Neural progenitor cell (in vitro differentiated cells): ENCODE results near the gene CFAP57.

Experiments
- EZH2 ChIP-seq: fragments of 200-600 bp; sonication (generic); IDR thresholded peaks from 2 replicates; pipeline ENCODE4 v1.6.1; 2017; ENCODE audit warnings: antibody characterized with exemption, mild to moderate bottlenecking, moderate library complexity
- EZH2phosphoT487 ChIP-seq: fragments of 200-600 bp; sonication (generic); IDR thresholded peaks from 2 replicates; pipeline ENCODE4 v1.6.1; 2017; ENCODE audit warnings: antibody characterized with exemption
- TF ChIP-seq, protein P1 (sequence below): fragments of 200-600 bp; sonication (generic); IDR thresholded peaks from 2 replicates; pipeline ENCODE4 v1.5.1; 2017; ENCODE audit warnings: antibody characterized with exemption, mild to moderate bottlenecking

DNA sequence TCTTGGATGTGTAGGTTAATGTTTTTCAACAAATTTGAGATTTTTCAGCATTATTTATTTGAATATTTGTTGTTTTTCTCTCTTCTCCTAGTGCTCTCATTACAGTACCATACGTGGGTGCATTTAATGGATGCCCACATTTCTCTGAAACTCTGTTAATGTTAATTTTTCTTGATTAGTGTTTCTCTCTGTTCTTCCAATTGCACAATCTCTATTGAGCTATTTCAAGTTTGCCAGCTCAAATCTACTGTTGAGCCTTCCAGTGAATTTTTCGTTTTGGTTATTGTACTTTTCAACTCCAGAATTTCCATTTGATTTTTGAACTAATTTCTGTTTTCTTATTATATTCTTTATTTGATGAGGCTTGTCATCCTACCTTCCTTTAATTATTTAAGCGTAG lies 31.7 kb downstream of the CFAP57 start:
- TF ChIP-seq, protein P1, sequence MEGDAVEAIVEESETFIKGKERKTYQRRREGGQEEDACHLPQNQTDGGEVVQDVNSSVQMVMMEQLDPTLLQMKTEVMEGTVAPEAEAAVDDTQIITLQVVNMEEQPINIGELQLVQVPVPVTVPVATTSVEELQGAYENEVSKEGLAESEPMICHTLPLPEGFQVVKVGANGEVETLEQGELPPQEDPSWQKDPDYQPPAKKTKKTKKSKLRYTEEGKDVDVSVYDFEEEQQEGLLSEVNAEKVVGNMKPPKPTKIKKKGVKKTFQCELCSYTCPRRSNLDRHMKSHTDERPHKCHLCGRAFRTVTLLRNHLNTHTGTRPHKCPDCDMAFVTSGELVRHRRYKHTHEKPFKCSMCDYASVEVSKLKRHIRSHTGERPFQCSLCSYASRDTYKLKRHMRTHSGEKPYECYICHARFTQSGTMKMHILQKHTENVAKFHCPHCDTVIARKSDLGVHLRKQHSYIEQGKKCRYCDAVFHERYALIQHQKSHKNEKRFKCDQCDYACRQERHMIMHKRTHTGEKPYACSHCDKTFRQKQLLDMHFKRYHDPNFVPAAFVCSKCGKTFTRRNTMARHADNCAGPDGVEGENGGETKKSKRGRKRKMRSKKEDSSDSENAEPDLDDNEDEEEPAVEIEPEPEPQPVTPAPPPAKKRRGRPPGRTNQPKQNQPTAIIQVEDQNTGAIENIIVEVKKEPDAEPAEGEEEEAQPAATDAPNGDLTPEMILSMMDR: no peak
- TF ChIP-seq EZH2 (no peak), EZH2phosphoT487 (no peak)
